HCT116 (cell line): ENCODE results near the gene FHOD3. TPM values are rescaled to one million over a fixed set of nuclear protein-coding genes. Genes with fewer than 3 reads are reported as not detected.

Source experiments
- ATAC-seq: fragments of 200-7000 bp; cut with Tn5 transposase; 2 replicates; pipeline ENCODE4 v1.9.1; 2020; ENCODE audit warnings: mild to moderate bottlenecking, moderate library complexity
- BruUV-seq: library from RNA; stranded (reverse); fragments of 400-500 nt; replicated peaks from 2 replicates; lab custom pipeline; 2021; lab: Mats Ljungman, UMichigan
- CTCF ChIA-PET: fragments of 300-600 bp; sonication (Branson Sonifier 250); formaldehyde crosslinking; loops from one replicate; lab custom pipeline; 2021; ENCODE audit warnings: antibody characterized with exemption; lab: Charles Lee
- POLR2A ChIA-PET: fragments of 300-600, 350-600 bp; sonication (Branson Sonifier 250); formaldehyde crosslinking; loops from one replicate; lab custom pipeline; 2021; ENCODE audit warnings: antibody characterized with exemption; lab: Charles Lee
- RAD21 ChIA-PET, 2 experiments: fragments of 300-600 bp; sonication (Branson Sonifier 250); formaldehyde crosslinking; loops; one replicate each; lab custom pipeline; 2023; ENCODE audit warnings: low total read pairs in 2 of 2; ENCODE audit not compliant: uncharacterized antibody in 2 of 2, unreplicated experiment in 2 of 2, low non-redundant PET in 1 of 2; lab: Charles Lee
- DNase-seq: peaks from one replicate; pipeline ENCODE4 v3.0.0-alpha.2; 2010; ENCODE audit warnings: low read depth, low spot score
- H2AFZ ChIP-seq: fragments of 200-600 bp; shearing (Covaris generic), sonication (generic); 2 replicates; pipeline ENCODE4 v1.6.1; 2017; ENCODE audit warnings: low read depth, mixed run types, mixed read lengths, antibody characterized with exemption, low read length; ENCODE audit not compliant: poor library complexity, severe bottlenecking
- H3K27ac ChIP-seq: 2 replicates; pipeline ENCODE4 v1.5.1; 2012; ENCODE audit warnings: low read depth, low read length
- H3K27me3 ChIP-seq: fragments of 200-600 bp; sonication (generic); 2 replicates; pipeline ENCODE4 v1.6.1; 2016; ENCODE audit warnings: mixed run types, low read length, mixed read lengths; ENCODE audit not compliant: insufficient read depth
- H3K36me3 ChIP-seq, 2 experiments: fragments of 200-500 bp in 1 of 2; fragments of 200-600 bp in 1 of 2; sonication (Bioruptor generic) in 1 of 2; sonication (generic) in 1 of 2; 2 replicates each; pipeline versions ENCODE4 v1.5.1 to v1.6.1; 2014 to 2016; ENCODE audit warnings: low read length in 2 of 2, inconsistent platforms in 1 of 2, mixed read lengths in 1 of 2, mixed run types in 1 of 2; ENCODE audit not compliant: insufficient read depth in 2 of 2, control insufficient read depth in 1 of 2
- H3K4me1 ChIP-seq, 2 experiments: fragments of 200-600 bp in 1 of 2; sonication (generic) in 1 of 2; 2 replicates each; pipeline versions ENCODE4 v1.5.1 to v1.6.1; 2012 to 2017; ENCODE audit warnings: low read length in 2 of 2, inconsistent platforms in 1 of 2, mild to moderate bottlenecking in 1 of 2, mixed read lengths in 1 of 2, mixed run types in 1 of 2, moderate library complexity in 1 of 2; ENCODE audit not compliant: insufficient read depth in 2 of 2, control insufficient read depth in 1 of 2
- H3K4me2 ChIP-seq: fragments of 200-600 bp; sonication (generic); 2 replicates; pipeline ENCODE4 v1.6.1; 2017; ENCODE audit warnings: mixed run types, low read length, mixed read lengths
- H3K4me3 ChIP-seq, 2 experiments: fragments of 200-600 bp in 1 of 2; sonication (generic) in 1 of 2; replicated peaks in 1 of 2; 2 replicates each; pipeline ENCODE4 v1.5.1; 2011 to 2016; ENCODE audit warnings: low read length in 2 of 2, control low read depth in 1 of 2, low read depth in 1 of 2, mild to moderate bottlenecking in 1 of 2, mixed read lengths in 1 of 2, mixed run types in 1 of 2
- H3K79me2 ChIP-seq: fragments of 200-600 bp; sonication (generic); 2 replicates; pipeline ENCODE4 v1.6.1; 2017; ENCODE audit warnings: mild to moderate bottlenecking, mixed run types, low read length, moderate library complexity, mixed read lengths; ENCODE audit not compliant: insufficient read depth
- H3K9ac ChIP-seq: fragments of 200-600 bp; sonication (generic); 2 replicates; pipeline ENCODE4 v1.6.1; 2016; ENCODE audit warnings: low read length, mixed read lengths
- H3K9me2 ChIP-seq: fragments of 200-600 bp; sonication (generic), shearing (Covaris generic); 2 replicates; pipeline ENCODE4 v1.6.1; 2017; ENCODE audit warnings: mixed run types, mild to moderate bottlenecking, moderate library complexity; ENCODE audit not compliant: insufficient read depth
- H3K9me3 ChIP-seq, 2 experiments: fragments of 200-500 bp in 1 of 2; fragments of 200-600 bp in 1 of 2; sonication (Bioruptor generic) in 1 of 2; sonication (generic) in 1 of 2; 2 replicates each; pipeline ENCODE4 v1.6.1; 2014 to 2017; ENCODE audit warnings: low read length in 2 of 2, mixed read lengths in 2 of 2, inconsistent platforms in 1 of 2, low read depth in 1 of 2, mild to moderate bottlenecking in 1 of 2, mixed run types in 1 of 2, moderate library complexity in 1 of 2; ENCODE audit not compliant: control insufficient read depth in 1 of 2, insufficient read depth in 1 of 2
- H4K20me1 ChIP-seq: fragments of 200-600 bp; sonication (generic), shearing (Covaris generic); 2 replicates; pipeline ENCODE4 v1.6.1; 2017; ENCODE audit warnings: mixed run types, mild to moderate bottlenecking, moderate library complexity; ENCODE audit not compliant: insufficient read depth
- CEBPB ChIP-seq: IDR thresholded peaks from 2 replicates; pipeline ENCODE4 v1.6.1; 2012; ENCODE audit warnings: low read depth
- ELF1 ChIP-seq: IDR thresholded peaks from 2 replicates; pipeline ENCODE4 v1.6.1; 2012; ENCODE audit warnings: low read depth, borderline replicate concordance
- EZH2 ChIP-seq: fragments of 200-600 bp; sonication (generic); IDR thresholded peaks from 2 replicates; pipeline ENCODE4 v1.6.1; 2017; ENCODE audit warnings: antibody characterized with exemption, mixed run types
- EZH2phosphoT487 ChIP-seq: fragments of 200-600 bp; IDR thresholded peaks from 2 replicates; pipeline ENCODE4 v1.6.1; 2018; ENCODE audit warnings: antibody characterized with exemption, borderline replicate concordance
- FOSL1 ChIP-seq: IDR thresholded peaks from 2 replicates; pipeline ENCODE4 v1.6.1; 2012; ENCODE audit warnings: low read depth
- JUND ChIP-seq: IDR thresholded peaks from 2 replicates; pipeline ENCODE4 v1.6.1; 2012
- RAD21 ChIP-seq: IDR thresholded peaks from 2 replicates; pipeline ENCODE4 v1.6.1; 2012; ENCODE audit warnings: low read depth, mild to moderate bottlenecking
- SRF ChIP-seq: IDR thresholded peaks from 2 replicates; pipeline ENCODE4 v1.6.1; 2012; ENCODE audit warnings: low read depth
- YY1 ChIP-seq: IDR thresholded peaks from 2 replicates; pipeline ENCODE4 v1.6.1; 2011; ENCODE audit warnings: low read length, low read depth, moderate library complexity, mild to moderate bottlenecking; ENCODE audit not compliant: insufficient replicate concordance; ENCODE audit errors: extremely low read depth
- ZBTB33 ChIP-seq: IDR thresholded peaks from 2 replicates; pipeline ENCODE4 v1.6.1; 2011; ENCODE audit warnings: mild to moderate bottlenecking, low read length, moderate library complexity; ENCODE audit not compliant: insufficient replicate concordance; ENCODE audit errors: extremely low read depth
- ZNF274 ChIP-seq: fragments of 200-500 bp; sonication (Bioruptor generic); IDR thresholded peaks from 2 replicates; pipeline ENCODE4 v1.6.1; 2014; ENCODE audit warnings: mild to moderate bottlenecking, low read depth, low read length, inconsistent platforms
- intact Hi-C: fragments of 100-400 bp; cut with micrococcal nuclease; formaldehyde crosslinking; loops from 2 replicates; pipeline ENCODE4 v1.10.0; 2022
- total RNA-seq: library from RNA; stranded (reverse); gene quantifications from one replicate; pipeline ENCODE4 v1.2.1, GENCODE V29; 2021; ENCODE audit not compliant: unreplicated experiment
- TF ChIP-seq, protein P1 (sequence below): IDR thresholded peaks from 2 replicates; pipeline ENCODE4 v1.6.1; 2012
- TF ChIP-seq, protein P2 (sequence below): IDR thresholded peaks from 2 replicates; pipeline ENCODE4 v1.6.1; 2012
- TF ChIP-seq, protein P3 (sequence below), 3 experiments: fragments of 200-600 bp in 1 of 3; sonication (generic) in 1 of 3; IDR thresholded peaks in 2 of 3; conservative IDR thresholded peaks in 1 of 3; 2 replicates each; pipeline ENCODE4 v1.5.1; 2012 to 2017; ENCODE audit warnings: low read depth in 2 of 3, low read length in 2 of 3, antibody characterized with exemption in 1 of 3, borderline replicate concordance in 1 of 3, control low read depth in 1 of 3, mild to moderate bottlenecking in 1 of 3, mixed read lengths in 1 of 3, mixed run types in 1 of 3, moderate library complexity in 1 of 3; ENCODE audit not compliant: insufficient read depth in 1 of 3

FHOD3 gene
- total RNA-seq, 1 experiment from 2014 or later, result 4.0 TPM

GRCh38 chr18:36494160-36494437, 196.6 kb downstream of the FHOD3 start:
- POLR2A ChIA-PET, result no interaction called here
- DNase-seq, result no peak
- RAD21 ChIA-PET, result no interaction called here
- Histone ChIP-seq H3K79me2 (no peaks in the 10 kb centered on the region), H3K4me3 (no peak overlapping the region), H3K36me3 (no peaks in the 10 kb centered on the region), H3K9ac (no peak overlapping the region), H3K4me1 (no peaks in the 10 kb centered on the region), H3K4me2 (no peak overlapping the region), H4K20me1 (no peaks in the 10 kb centered on the region), H2AFZ (no peak overlapping the region), H3K27me3 (0 out of 2 replicates have a peak, but pooled peaks cover 4% of the 10 kb centered on the region), H3K9me2 (no peaks in the 10 kb centered on the region), H3K27ac (no peak overlapping the region), H3K9me3 (no peaks in the 10 kb centered on the region)
- CTCF ChIA-PET, result no interaction called here
- intact Hi-C loops, result no loop called here
- TF ChIP-seq ELF1, result no peak
- no peak for TF ChIP-seq JUND
- no peak for TF ChIP-seq ZNF274
- no peak for TF ChIP-seq EZH2phosphoT487
- no peak for TF ChIP-seq RAD21
- TF ChIP-seq, protein P1, sequence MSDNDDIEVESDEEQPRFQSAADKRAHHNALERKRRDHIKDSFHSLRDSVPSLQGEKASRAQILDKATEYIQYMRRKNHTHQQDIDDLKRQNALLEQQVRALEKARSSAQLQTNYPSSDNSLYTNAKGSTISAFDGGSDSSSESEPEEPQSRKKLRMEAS, result no peak
- no peak for TF ChIP-seq YY1
- no peak for TF ChIP-seq EZH2
- TF ChIP-seq SRF, result no peak
- TF ChIP-seq, protein P2, sequence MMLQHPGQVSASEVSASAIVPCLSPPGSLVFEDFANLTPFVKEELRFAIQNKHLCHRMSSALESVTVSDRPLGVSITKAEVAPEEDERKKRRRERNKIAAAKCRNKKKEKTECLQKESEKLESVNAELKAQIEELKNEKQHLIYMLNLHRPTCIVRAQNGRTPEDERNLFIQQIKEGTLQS, result no peak
- no peak for TF ChIP-seq CEBPB
- no peak for TF ChIP-seq FOSL1
- TF ChIP-seq, protein P3, sequence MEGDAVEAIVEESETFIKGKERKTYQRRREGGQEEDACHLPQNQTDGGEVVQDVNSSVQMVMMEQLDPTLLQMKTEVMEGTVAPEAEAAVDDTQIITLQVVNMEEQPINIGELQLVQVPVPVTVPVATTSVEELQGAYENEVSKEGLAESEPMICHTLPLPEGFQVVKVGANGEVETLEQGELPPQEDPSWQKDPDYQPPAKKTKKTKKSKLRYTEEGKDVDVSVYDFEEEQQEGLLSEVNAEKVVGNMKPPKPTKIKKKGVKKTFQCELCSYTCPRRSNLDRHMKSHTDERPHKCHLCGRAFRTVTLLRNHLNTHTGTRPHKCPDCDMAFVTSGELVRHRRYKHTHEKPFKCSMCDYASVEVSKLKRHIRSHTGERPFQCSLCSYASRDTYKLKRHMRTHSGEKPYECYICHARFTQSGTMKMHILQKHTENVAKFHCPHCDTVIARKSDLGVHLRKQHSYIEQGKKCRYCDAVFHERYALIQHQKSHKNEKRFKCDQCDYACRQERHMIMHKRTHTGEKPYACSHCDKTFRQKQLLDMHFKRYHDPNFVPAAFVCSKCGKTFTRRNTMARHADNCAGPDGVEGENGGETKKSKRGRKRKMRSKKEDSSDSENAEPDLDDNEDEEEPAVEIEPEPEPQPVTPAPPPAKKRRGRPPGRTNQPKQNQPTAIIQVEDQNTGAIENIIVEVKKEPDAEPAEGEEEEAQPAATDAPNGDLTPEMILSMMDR (IDR thresholded peaks at IDR 0.05 in 2 of 3, conservative IDR thresholded peaks at IDR 0.05 in 1 of 3; ENCODE audit: borderline replicate concordance in 1 of 3, insufficient read depth in 1 of 3, low read depth in 2 of 3, low read length in 2 of 3), result no peak
- TF ChIP-seq ZBTB33, result no peak
- no peak for ATAC-seq
- no TSS peak for BruUV-seq
